ENCODE data around the gene BPTF.
"Not testable (repeated sequence)": the region's sequence is repeated elsewhere in the genome, so short reads cannot be mapped to it uniquely, and the experiment has no call there.

Gene BPTF

DNA sequence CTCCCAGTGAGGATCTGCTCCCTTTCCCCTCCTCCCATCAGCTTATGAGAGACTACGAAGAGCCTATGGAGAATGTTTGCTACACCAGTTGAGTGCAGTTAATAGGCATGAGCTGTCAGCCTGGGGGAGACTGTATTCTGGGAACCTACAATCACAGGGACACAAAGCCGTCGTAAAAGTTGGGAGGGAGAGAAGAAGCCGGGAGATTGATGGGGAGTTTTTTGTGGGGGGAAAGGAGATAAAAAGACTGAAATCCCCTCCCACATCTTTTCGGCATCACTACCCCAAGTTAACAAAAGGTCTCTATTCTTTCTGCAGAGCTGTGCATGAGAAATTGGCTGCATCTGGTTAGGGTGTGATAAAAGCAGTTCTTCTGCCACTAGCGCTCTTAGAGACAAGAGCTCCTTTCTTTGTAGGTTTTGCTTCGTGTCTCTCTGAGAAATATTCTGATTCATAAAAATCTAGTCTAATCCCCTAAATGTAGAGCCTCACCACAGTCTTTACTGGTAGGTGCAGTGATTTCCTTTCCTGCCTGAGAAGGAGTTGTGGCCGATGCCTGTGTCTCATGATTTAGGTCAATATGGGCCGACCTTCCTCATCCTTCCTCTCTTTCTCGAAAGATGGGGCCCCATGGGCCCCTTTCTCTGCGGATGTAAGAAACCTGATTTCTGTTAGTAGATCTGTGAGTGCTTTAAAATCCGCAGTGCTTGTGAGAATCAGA is 77.4 kb downstream of the BPTF start:
- H3K27me3 Mint-ChIP-seq, result no peaks in the 10 kb centered on the region
- H3K9me3 Mint-ChIP-seq, result no peaks in the 10 kb centered on the region
- H3K36me3 Mint-ChIP-seq (ENCODE audit: low read depth), result peaks cover 44% of the 10 kb centered on the region
- H3K27ac Mint-ChIP-seq, result no peak overlapping the region
- H3K4me3 Mint-ChIP-seq, result no peak overlapping the region
- H3K4me1 Mint-ChIP-seq (ENCODE audit: low read depth), result no peaks in the 10 kb centered on the region

DNA sequence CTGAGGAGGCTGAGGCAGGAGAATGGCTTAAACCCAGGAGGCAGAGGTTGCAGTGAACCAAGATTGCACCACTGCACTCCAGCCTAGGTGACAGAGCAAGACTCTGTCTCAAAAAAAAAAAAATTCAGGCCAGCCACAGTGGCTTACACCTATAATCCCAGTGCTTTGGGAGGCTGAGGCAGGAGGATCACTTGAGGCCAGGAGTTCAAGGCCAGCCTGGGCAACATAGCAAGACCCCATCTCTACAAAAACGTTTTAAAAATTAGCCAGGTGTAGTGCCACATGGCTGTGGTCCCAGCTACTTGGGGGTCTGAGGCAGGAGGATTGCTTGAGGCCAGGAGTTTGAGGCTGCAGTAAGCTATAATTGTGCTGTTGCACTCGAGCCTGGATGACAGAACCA is 80.0 kb downstream of the BPTF start:
- not testable (repeated sequence) for H3K4me3 Mint-ChIP-seq; H3K27me3 Mint-ChIP-seq; H3K9me3 Mint-ChIP-seq; H3K27ac Mint-ChIP-seq; H3K4me1 Mint-ChIP-seq (ENCODE audit: low read depth)
- H3K36me3 Mint-ChIP-seq (ENCODE audit: low read depth), result peaks cover 52% of the 10 kb centered on the region

- not testable (repeated sequence) for H3K27me3 Mint-ChIP-seq, H3K4me3 Mint-ChIP-seq, H3K27ac Mint-ChIP-seq, H3K9me3 Mint-ChIP-seq
- H3K4me1 Mint-ChIP-seq (ENCODE audit: low read depth), result peaks cover 25% of the 10 kb centered on the region
- H3K36me3 Mint-ChIP-seq (ENCODE audit: low read depth), result peaks cover 58% of the 10 kb centered on the region
These were observed 85.0 kb downstream of the BPTF start for GRCh38 chr17:67910117-67910803.

GRCh38 chr17:67911059-67911782 is 85.9 kb downstream of the BPTF start:
- Mint-ChIP-seq H3K4me1 (ENCODE audit: low read depth) (peaks cover 25% of the 10 kb centered on the region), H3K9me3 (no peaks in the 10 kb centered on the region), H3K27me3 (no peaks in the 10 kb centered on the region), H3K4me3 (no peak overlapping the region), H3K27ac (peak overlapping the region; percentile 74), H3K36me3 (ENCODE audit: low read depth) (peaks cover 60% of the 10 kb centered on the region)

DNA sequence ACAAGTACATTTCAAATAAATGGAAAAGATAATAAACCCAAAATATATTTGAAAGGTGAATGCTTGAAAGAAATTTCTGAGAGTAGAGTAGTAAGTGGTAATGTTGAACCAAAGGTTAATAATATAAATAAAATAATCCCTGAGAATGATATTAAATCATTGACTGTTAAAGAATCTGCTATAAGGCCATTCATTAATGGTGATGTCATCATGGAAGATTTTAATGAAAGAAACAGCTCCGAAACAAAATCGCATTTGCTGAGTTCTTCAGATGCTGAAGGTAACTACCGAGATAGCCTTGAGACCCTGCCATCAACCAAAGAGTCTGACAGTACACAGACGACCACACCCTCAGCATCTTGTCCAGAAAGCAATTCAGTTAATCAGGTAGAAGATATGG is 86.8 kb downstream of the BPTF start:
- Mint-ChIP-seq H3K9me3 (no peaks in the 10 kb centered on the region), H3K27me3 (no peaks in the 10 kb centered on the region), H3K36me3 (ENCODE audit: low read depth) (peaks cover 53% of the 10 kb centered on the region), H3K4me3 (no peak overlapping the region), H3K27ac (no peak overlapping the region), H3K4me1 (ENCODE audit: low read depth) (peaks cover 25% of the 10 kb centered on the region)

DNA sequence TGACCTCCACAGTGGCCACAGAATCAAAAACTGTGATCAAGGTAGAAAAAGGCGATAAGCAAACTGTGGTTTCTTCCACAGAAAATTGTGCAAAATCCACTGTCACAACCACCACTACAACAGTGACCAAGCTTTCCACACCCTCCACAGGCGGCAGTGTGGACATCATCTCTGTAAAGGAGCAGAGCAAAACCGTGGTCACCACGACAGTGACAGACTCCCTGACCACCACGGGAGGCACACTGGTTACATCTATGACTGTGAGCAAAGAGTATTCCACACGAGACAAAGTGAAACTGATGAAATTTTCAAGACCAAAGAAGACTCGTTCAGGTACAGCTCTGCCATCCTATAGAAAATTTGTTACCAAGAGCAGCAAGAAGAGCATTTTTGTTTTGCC is 87.4 kb downstream of the BPTF start:
- H3K4me3 Mint-ChIP-seq, result no peak overlapping the region
- H3K36me3 Mint-ChIP-seq (ENCODE audit: low read depth), result peaks cover 50% of the 10 kb centered on the region
- no peaks in the 10 kb centered on the region for H3K9me3 Mint-ChIP-seq
- H3K27ac Mint-ChIP-seq, result no peak overlapping the region
- no peaks in the 10 kb centered on the region for H3K27me3 Mint-ChIP-seq
- peaks cover 25% of the 10 kb centered on the region for H3K4me1 Mint-ChIP-seq (ENCODE audit: low read depth)

DNA sequence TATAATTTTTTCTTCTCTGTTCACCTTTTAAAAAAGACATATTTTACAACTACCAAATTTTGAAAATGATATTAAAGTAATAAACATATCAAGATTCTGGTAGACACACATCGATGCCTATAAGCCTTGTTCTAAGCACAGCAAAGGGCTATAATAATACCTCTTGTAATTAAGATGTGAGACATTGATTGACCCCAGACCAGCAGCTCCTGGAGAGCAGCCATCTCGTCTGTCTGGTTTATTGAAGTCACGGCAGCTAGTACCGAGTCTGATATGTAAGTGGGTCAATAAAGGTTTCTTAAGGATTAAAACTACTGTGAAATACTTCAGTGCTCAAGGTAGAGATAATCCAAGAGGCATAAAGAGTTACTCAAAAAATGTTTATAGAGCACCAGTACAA is 94.9 kb downstream of the BPTF start:
- Mint-ChIP-seq H3K27me3 (no peaks in the 10 kb centered on the region), H3K36me3 (ENCODE audit: low read depth) (peaks cover 29% of the 10 kb centered on the region), H3K27ac (no peak overlapping the region), H3K4me3 (no peak overlapping the region), H3K9me3 (no peaks in the 10 kb centered on the region), H3K4me1 (ENCODE audit: low read depth) (no peaks in the 10 kb centered on the region)

GRCh38 chr17:67922503-67922902 is 97.2 kb downstream of the BPTF start:
- Mint-ChIP-seq H3K4me1 (ENCODE audit: low read depth) (no peaks in the 10 kb centered on the region), H3K4me3 (no peak overlapping the region), H3K36me3 (ENCODE audit: low read depth) (peaks cover 24% of the 10 kb centered on the region), H3K27me3 (no peaks in the 10 kb centered on the region), H3K27ac (no peak overlapping the region), H3K9me3 (no peaks in the 10 kb centered on the region)

DNA sequence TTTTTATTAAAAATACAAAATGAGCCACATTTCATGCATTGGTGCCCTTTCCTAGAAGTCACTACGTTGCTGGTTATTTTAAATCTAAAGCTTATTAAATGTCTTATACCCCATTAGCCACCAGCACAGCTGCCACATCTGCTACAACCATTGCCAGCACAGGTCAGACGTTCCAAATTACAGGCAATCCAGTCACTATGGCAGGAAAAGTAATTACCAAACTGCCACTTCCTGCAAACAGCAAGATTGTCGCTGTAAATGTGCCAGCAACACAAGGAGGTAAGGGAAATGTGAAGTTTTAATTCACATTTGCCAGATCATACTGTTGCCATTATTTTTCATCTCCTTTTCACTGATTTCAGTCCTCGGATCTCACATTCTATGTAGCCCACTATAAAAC is 103.5 kb downstream of the BPTF start:
- H3K27me3 Mint-ChIP-seq; H3K4me3 Mint-ChIP-seq; H3K4me1 Mint-ChIP-seq (ENCODE audit: low read depth); H3K9me3 Mint-ChIP-seq; H3K27ac Mint-ChIP-seq: not testable (repeated sequence)
- H3K36me3 Mint-ChIP-seq (ENCODE audit: low read depth), result peaks cover 36% of the 10 kb centered on the region

DNA sequence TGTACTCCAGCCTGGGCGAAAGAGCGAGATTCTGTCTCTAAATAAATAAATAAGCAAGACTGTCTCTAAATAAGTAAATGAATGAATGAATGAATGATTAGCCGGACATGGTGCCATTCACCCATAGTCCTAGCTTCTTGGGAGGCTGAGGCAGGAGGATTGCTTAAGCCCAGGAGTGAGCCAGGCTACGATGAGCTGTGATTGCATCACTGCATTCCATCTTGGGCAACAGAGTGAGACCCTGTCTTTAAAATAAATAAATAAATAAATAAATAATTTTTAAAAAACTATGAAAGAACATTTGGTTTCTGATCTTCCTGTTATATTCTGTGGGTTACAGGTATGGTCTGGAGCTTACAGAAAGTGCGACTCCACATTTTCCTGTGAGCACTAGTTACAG is 105.9 kb downstream of the BPTF start:
- Mint-ChIP-seq H3K27ac (no peak overlapping the region), H3K4me1 (ENCODE audit: low read depth) (no peaks in the 10 kb centered on the region), H3K36me3 (ENCODE audit: low read depth) (peaks cover 36% of the 10 kb centered on the region)

DNA sequence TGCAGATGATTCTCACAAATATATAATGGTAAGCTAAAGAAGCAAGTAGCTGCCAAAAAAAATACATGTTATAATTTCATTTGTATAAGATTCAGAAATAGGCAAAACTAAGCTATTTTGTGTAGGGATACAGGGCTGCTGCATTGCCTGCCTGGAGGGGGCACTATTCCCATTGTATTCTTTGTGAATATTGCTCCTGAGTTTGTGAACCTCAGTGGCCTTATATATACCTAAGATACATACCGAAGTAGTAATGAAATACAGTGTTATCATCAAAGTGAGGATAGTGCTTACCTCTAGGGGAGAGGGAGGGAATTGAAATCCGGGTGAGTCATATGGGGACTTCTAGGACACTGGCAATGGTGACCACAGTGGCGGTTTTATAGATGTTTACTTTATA is 117.5 kb downstream of the BPTF start:
- Mint-ChIP-seq H3K4me1 (ENCODE audit: low read depth) (no peaks in the 10 kb centered on the region), H3K27me3 (no peaks in the 10 kb centered on the region), H3K4me3 (no peak overlapping the region), H3K36me3 (ENCODE audit: low read depth) (peaks cover 74% of the 10 kb centered on the region), H3K9me3 (no peaks in the 10 kb centered on the region), H3K27ac (no peak overlapping the region)

More for the DNA sequence above, 105.9 kb downstream of the BPTF start:
- Mint-ChIP-seq H3K27me3 (no peaks in the 10 kb centered on the region), H3K4me3 (no peak overlapping the region), H3K9me3 (no peaks in the 10 kb centered on the region)

- Mint-ChIP-seq H3K36me3 (ENCODE audit: low read depth) (peaks cover 75% of the 10 kb centered on the region), H3K4me1 (ENCODE audit: low read depth) (no peaks in the 10 kb centered on the region), H3K27me3 (no peaks in the 10 kb centered on the region), H3K9me3 (no peaks in the 10 kb centered on the region), H3K4me3 (no peak overlapping the region), H3K27ac (no peak overlapping the region)
These were observed 118.7 kb downstream of the BPTF start for GRCh38 chr17:67944035-67944434.

DNA sequence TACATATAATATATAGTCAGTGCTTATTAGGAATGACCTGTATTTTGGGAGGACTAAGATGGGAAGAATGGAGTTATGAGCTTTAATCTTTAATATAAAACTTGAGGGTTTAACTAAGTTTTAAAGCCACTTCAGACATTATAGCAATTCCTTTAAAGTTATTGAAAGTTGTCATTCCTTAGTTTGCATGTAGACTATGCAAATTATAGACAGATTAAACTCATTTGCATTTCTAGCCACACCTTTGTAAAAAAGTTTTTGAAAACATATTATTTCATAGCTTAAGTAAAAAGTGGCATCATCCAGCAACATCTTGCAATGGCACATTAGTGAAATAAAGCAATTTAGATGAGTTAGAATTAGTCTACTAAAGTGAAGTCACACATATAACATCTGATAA is 121.2 kb downstream of the BPTF start:
- Mint-ChIP-seq H3K27ac (no peak overlapping the region), H3K4me1 (ENCODE audit: low read depth) (no peaks in the 10 kb centered on the region), H3K4me3 (no peak overlapping the region), H3K36me3 (ENCODE audit: low read depth) (peaks cover 68% of the 10 kb centered on the region), H3K9me3 (no peaks in the 10 kb centered on the region), H3K27me3 (no peaks in the 10 kb centered on the region)

DNA sequence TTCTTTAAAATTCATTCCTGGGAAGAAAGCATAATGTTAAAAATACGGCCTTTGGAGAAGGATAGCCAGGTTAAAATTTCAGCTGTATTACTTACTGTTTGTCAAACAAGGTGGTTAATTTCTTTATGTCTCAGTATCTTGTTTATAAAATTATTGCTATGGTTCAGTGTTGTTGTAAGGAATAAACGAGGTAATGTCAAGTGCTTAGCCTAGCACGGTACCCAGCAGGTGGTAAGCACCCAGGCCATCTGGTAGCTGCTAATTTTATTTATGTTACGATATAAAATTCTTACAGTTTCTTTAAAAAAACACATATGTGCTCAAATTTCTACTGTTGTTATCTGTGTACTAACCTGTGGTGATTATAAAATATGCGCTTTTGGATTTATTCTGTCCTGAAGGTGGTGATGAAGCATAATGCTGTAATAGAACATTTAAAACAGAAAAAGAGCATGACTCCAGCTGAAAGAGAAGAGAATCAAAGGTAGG is 122.1 kb downstream of the BPTF start:
- H3K9me3 Mint-ChIP-seq, result no peaks in the 10 kb centered on the region
- H3K27me3 Mint-ChIP-seq, result no peaks in the 10 kb centered on the region
- no peaks in the 10 kb centered on the region for H3K4me1 Mint-ChIP-seq (ENCODE audit: low read depth)

GRCh38 chr17:67950945-67951344 is 125.6 kb downstream of the BPTF start:
- H3K27me3 Mint-ChIP-seq, result no peaks in the 10 kb centered on the region
- no peaks in the 10 kb centered on the region for H3K9me3 Mint-ChIP-seq
- no peak overlapping the region for H3K27ac Mint-ChIP-seq
- no peak overlapping the region for H3K4me3 Mint-ChIP-seq
- H3K4me1 Mint-ChIP-seq (ENCODE audit: low read depth), result no peaks in the 10 kb centered on the region
- H3K36me3 Mint-ChIP-seq (ENCODE audit: low read depth), result peaks cover 34% of the 10 kb centered on the region

More for the DNA sequence above, 122.1 kb downstream of the BPTF start:
- H3K4me3 Mint-ChIP-seq, result no peak overlapping the region
- H3K27ac Mint-ChIP-seq, result no peak overlapping the region
- H3K36me3 Mint-ChIP-seq (ENCODE audit: low read depth), result peaks cover 60% of the 10 kb centered on the region

Data from stimulated activated naive CD8-positive, alpha-beta T cell treated with anti-CD3 and anti-CD28 coated beads, Interleukin-15, Interleukin-2, amounts not matched to agents 100 ng/mL and 50 ng/mL, for 24 hours (primary cell).